Measurements from ENCODE around the gene RNASE7.

- TF ChIP-seq POLR2A (IDR thresholded peaks at IDR 0.05) (no peak), CTCF (IDR thresholded peaks at IDR 0.05) (no peak)
These were observed 50.9 kb downstream of the RNASE7 start for GRCh38 chr14:21093018-21093417.

Data from heart left ventricle (tissue), 13 donors.